GM18858 (cell line): Measurements from ENCODE around the gene FAM174A.

Experiments used
- ATAC-seq: cut with Tn5 transposase; IDR thresholded peaks from one replicate; pipeline ENCODE4 v1.9.1; 2021; ENCODE audit not compliant: unreplicated experiment

FAM174A gene

GRCh38 chr5:100535060-100536005 is at the start of gene FAM174A:
Gene FAM174A (plus strand): TSS chr5:100535374. CDS start chr5:100535531, 157 bp downstream.
- ATAC-seq = peak; percentile 95

- ATAC-seq = no peak
Measured at GRCh38 chr5:100493996-100494395, 41.2 kb upstream of the FAM174A start.

- ATAC-seq = no peak
Measured at GRCh38 chr5:100496296-100496695, 38.9 kb upstream of the FAM174A start.

DNA sequence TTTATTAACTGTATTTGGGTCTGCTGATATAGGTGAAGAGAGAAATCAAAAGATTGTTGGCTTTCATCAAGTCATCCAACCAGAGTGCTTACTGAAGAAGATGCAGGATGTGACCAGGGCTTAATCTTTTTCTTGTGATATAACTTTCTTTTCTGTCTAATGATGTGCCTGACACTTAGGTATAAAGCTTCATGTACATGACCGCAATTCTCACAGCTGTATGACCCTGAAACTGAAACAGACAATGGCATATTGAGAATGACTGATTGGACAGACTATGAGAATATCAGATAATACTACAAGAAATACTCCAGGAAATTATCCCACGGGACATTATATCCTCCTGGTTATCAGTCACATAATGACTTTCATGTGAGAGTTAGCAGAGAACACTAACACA is 32.5 kb upstream of the FAM174A start:
- ATAC-seq = no peak

DNA sequence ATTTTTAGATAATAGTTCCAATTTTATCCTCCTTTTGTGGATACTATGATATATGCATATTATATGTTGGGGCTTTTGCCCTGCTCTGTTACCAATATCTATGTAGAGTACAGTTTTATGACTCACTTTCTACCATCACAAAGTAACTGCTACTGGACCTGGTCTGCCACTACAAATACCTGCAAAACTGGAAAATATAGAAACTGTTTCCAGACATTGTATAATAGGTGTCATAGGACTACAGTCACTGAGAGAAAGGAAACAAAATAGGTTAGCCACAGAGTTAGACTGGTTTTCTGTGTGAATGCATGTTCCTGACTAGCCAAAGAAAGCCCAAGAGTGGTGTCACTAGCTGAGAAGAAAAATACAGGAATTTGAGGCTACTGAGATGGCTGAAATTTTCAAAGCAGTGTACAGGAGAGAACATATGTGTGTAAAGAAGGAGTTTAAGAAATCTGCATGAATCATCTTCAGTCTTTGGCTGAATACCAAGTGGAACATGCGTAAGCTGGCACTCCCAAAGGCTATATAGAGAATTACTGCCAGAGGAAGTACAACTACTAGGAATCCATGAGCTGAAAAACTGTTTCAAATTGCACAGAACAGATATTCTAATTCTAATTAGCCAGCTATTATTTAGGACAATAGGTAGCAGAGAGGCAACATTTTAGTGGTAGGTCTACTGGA is 29.0 kb upstream of the FAM174A start:
- no peak for ATAC-seq

DNA sequence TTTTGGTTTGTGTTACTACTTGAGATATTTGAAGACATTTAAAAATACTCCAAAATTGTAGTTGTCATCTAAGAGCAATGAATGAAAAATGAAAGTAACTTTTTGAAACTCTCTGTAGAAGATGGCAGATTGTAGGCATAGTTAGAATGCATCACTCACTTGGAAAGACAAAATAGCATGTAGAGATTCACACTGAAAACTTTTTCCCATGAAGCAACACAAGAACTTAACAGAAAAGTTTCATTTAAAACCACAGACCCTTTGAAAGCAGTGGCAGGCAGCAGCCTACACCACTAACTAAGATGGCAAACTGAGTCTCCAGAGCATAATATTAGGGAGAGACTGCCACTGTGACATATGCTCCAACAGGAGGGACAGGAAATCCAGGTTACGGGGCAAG is 18.9 kb upstream of the FAM174A start:
- ATAC-seq = peak; percentile 61

DNA sequence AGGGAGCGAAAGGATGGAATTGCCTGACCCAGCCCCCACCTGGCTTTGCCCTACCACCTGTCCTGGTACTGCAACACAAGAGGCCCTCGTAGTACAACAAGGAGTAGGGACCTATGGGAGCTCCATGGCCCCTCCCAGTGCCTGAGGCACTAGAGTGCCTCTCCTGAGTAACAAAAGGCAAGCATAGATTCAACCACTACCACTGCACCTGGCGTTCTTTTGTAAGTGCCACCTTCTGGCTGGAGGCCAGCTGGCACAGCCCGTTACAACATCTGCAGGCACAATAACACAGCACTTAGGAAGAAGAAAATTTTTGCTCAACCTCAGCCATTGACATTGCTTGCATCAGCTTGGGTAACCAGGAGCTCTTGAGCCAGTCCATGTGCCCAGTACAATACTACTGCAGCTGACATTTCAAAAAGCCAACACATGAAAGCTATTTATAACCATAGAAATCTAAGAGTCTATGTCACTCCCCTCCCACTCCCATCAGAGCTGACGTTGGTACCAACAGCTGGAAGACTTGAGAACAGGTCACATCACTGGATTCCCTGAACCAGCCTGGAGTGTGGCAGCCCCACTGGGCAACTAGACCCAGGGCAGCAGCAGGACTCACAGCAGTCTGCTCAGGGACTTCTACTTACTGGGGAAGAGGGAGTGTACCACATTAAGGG is 17.7 kb upstream of the FAM174A start:
- ATAC-seq = no peak

GRCh38 chr5:100518377-100518776 is 16.8 kb upstream of the FAM174A start:
- no peak for ATAC-seq

DNA sequence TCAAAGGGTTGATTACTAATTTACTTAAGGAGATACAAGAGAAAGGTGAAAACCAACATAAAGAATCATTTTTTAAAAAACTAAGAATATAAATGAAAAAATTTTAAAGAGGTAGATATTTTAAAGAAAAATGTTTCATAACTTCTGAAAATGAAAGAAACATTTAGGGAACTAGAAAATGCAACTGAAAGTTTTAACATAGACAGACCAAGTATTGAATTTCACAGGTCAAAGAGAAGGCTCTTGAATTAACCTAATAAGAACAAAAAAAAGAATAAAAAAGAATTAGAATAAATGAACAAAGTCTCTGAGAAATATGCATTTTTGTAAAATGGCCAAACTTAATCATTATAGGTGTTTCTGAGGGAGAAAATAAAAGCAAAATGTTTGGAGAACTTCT is 16.1 kb upstream of the FAM174A start:
- peak; percentile 46 for ATAC-seq

GRCh38 chr5:100520348-100520747 is 14.8 kb upstream of the FAM174A start:
- ATAC-seq = no peak

DNA sequence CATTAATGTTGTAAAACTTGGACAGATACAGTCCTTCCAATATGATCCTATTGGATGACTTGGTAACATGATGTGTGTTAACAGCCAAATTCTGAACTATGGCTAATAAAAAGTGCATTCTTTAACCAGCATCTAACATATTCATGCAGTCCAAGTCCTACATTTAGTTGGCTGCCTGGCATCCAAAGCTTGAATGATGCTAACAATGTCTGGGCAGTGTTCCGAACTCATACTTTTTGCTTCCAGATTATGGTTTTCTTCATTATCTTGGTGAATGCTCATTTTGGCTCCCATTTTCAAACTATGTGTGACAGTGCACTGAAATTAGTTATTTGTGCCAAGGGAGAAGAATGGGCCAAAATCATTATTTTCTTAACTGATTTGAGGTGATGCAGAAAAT is 2.8 kb downstream of the FAM174A start:
- no peak for ATAC-seq

GRCh38 chr5:100539519-100539918 is 4.3 kb downstream of the FAM174A start:
- no peak for ATAC-seq

- no peak for ATAC-seq
Measured at GRCh38 chr5:100542086-100542485, 6.9 kb downstream of the FAM174A start.

DNA sequence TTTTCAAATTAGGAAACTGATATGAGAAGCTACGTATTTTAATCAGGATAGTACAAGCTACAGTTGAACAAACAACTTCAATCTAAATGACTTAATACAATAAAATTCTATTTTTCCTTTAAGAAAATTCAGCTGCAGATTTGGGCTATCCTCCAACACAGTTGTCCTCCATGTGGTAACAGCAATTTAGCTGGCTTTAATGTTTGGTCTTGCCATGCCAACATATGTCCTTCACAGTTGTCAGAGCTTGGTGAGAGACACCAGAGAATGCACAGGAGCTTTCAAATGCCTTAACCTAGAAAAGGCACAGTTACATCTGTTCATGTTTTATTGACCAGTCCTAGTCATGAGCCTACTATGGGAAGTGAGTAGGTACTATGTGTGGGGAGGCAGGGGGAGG is 10.8 kb downstream of the FAM174A start:
- no peak for ATAC-seq

DNA sequence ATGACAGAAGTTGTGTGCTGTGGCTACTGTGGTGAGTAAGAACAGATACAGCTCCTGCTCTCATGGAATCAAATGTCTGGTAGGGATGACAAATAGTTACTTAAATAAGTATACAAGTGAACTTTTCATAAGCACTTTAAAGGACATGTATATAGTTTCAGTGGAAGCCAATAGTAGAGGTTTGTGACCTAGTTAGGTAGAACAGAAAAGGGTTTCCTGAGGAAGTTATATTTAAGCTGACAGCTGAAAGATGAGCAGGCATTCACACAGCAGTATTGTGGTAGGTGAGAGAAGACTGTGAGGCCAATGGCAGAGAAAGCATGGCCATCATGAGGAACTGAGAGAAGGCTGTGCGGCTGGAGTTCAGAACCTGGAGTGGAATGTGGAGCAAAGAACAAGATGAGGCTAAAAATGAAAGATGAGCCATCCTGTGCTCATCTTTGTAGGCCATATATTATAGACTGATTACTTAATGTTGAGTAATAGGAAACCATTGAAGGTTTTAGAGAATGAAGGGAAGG is 15.4 kb downstream of the FAM174A start:
- ATAC-seq = peak; percentile 86

DNA sequence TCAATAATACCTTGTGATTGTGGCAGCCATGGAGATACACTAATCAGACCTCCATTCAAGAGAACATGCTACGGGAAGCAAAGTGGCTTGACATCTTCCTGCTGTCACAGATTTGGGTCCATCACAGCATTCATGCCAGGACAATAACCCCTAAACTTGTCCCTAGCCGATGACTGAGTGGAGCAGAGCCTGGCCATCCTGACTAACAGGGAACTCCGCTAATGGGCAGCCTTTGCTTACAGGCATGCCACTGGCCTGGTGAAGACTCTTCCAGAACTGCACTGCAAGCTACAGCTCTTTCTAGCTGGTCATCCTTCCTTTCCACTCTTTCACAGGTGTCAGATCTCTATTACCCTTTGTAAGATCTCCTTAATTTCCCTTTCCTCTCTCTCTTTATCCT is 16.0 kb downstream of the FAM174A start:
- no peak for ATAC-seq

- ATAC-seq = no peak
Measured at GRCh38 chr5:100553209-100553608, 18.0 kb downstream of the FAM174A start.

DNA sequence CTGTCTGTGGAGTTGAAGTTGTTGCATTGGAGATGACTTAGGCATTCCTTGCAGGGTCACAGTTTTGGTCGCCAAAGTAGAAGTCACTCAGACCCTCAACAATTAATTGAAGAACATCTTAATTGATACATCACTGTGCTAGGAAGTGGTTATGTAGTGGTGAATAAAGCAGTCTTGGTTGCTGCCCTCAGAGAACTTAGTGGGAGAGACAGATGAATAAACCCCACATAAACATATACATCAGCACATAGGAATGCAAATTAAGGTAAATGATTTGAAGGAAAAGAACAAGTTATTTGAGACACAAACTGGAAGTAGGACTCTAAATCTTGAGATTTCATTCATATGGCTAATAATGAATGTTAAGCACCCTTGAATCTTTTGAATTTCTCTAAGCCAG is 25.7 kb downstream of the FAM174A start:
- ATAC-seq = no peak

- ATAC-seq = no peak
Measured at GRCh38 chr5:100562821-100563220, 27.6 kb downstream of the FAM174A start.

- ATAC-seq = no peak
Measured at GRCh38 chr5:100566382-100567141, 31.4 kb downstream of the FAM174A start.

- no peak for ATAC-seq
Measured at GRCh38 chr5:100574716-100575115, 39.5 kb downstream of the FAM174A start.
